GM23248 (cell line): ENCODE results near the gene MBLAC1. TPM values are rescaled to one million over a fixed set of nuclear protein-coding genes. Genes with fewer than 3 reads are reported as not detected.
A peak's percentile ranks its signal among the peaks of the same experiment; 100 is the strongest.

ENCODE experiments used
- DNase-seq: peaks from one replicate; pipeline ENCODE4 v3.0.0-alpha.2; 2015
- H2AFZ ChIP-seq: fragments of 200-600 bp; sonication (generic); 2 replicates; pipeline ENCODE4 v1.6.1; 2016; ENCODE audit warnings: antibody characterized with exemption
- H3F3A ChIP-seq: fragments of 200-600 bp; sonication (generic); 2 replicates; pipeline ENCODE4 v1.6.1; 2016; ENCODE audit warnings: mild to moderate bottlenecking, antibody characterized with exemption, mixed run types; ENCODE audit not compliant: insufficient read depth
- H3K27ac ChIP-seq: fragments of 200-600 bp; sonication (generic); 2 replicates; pipeline ENCODE4 v1.5.1; 2016; ENCODE audit warnings: mild to moderate bottlenecking
- H3K27me3 ChIP-seq: fragments of 200-600 bp; sonication (generic); replicated peaks from 2 replicates; pipeline ENCODE4 v1.6.1; 2016; ENCODE audit warnings: mild to moderate bottlenecking; ENCODE audit not compliant: insufficient read depth
- H3K36me3 ChIP-seq: fragments of 200-600 bp; sonication (generic); 2 replicates; pipeline ENCODE4 v1.6.1; 2016; ENCODE audit warnings: low read depth, mild to moderate bottlenecking
- H3K4me1 ChIP-seq: fragments of 200-600 bp; sonication (generic); 2 replicates; pipeline ENCODE4 v1.6.1; 2016; ENCODE audit warnings: mild to moderate bottlenecking; ENCODE audit not compliant: insufficient read depth
- H3K4me2 ChIP-seq: fragments of 200-600 bp; sonication (generic); one replicate; pipeline ENCODE4 v1.6.1; 2016; ENCODE audit warnings: mild to moderate bottlenecking; ENCODE audit not compliant: unreplicated experiment
- H3K4me3 ChIP-seq: fragments of 200-600 bp; sonication (generic); 2 replicates; pipeline ENCODE4 v1.5.1; 2016; ENCODE audit warnings: mild to moderate bottlenecking
- H3K79me2 ChIP-seq: fragments of 200-600 bp; sonication (generic); 2 replicates; pipeline ENCODE4 v1.6.1; 2016; ENCODE audit warnings: mild to moderate bottlenecking; ENCODE audit not compliant: insufficient read depth
- H3K9ac ChIP-seq: fragments of 200-600 bp; sonication (generic); 2 replicates; pipeline ENCODE4 v1.6.1; 2016; ENCODE audit warnings: mild to moderate bottlenecking
- H3K9me2 ChIP-seq: fragments of 200-600 bp; sonication (generic); 2 replicates; pipeline ENCODE4 v1.6.1; 2016; ENCODE audit warnings: mixed run types, mild to moderate bottlenecking, moderate library complexity; ENCODE audit not compliant: insufficient read depth
- H3K9me3 ChIP-seq: fragments of 200-600 bp; sonication (generic); one replicate; pipeline ENCODE4 v1.6.1; 2017; ENCODE audit warnings: low read depth
- H4K20me1 ChIP-seq: fragments of 200-600 bp; sonication (generic); 2 replicates; pipeline ENCODE4 v1.6.0; 2016; ENCODE audit not compliant: insufficient read depth
- EZH2 ChIP-seq: fragments of 200-600 bp; sonication (generic); IDR thresholded peaks from 2 replicates; pipeline ENCODE4 v1.6.1; 2018; ENCODE audit warnings: antibody characterized with exemption, mild to moderate bottlenecking; ENCODE audit not compliant: insufficient read depth, poor library complexity, severe bottlenecking
- EZH2phosphoT487 ChIP-seq: fragments of 200-600 bp; sonication (generic); IDR thresholded peaks from 2 replicates; pipeline ENCODE4 v1.6.1; 2018; ENCODE audit warnings: antibody characterized with exemption, moderate library complexity, mild to moderate bottlenecking, low read depth; ENCODE audit not compliant: insufficient read depth
- WGBS, 2 experiments: methylation state at CpG; one replicate each; pipeline ENCODE4 v1.1.6; 2015 to 2017; ENCODE audit warnings: low lambda C conversion rate in 2 of 2, low coverage in 1 of 2; ENCODE audit errors: missing lambda C conversion rate in 2 of 2; 5-methylcytosine and 5-hydroxymethylcytosine counted together
- in situ Hi-C: fragments of 300-500 bp; cut with MboI; formaldehyde crosslinking; loops from 2 replicates; pipeline ENCODE4 v1.15.0; 2020
- polyA plus RNA-seq: library from polyadenylated mRNA; unstranded; fragments of >200 nt; fragmentation: Nextera tagmentation; extraction: Ambion mirVana; gene quantifications from 2 replicates; pipeline ENCODE4 v1.2.1, GENCODE V29; 2016
- total RNA-seq: library from RNA; depleted of rRNA; stranded (reverse); fragments of >200 nt; shearing (Covaris generic); gene quantifications from 2 replicates; pipeline ENCODE4 v1.2.3, GENCODE V29; 2014

Gene MBLAC1
- total and polyA plus RNA-seq, 2 experiments from 2014 or later = 0.43 to 1.3 TPM

DNA sequence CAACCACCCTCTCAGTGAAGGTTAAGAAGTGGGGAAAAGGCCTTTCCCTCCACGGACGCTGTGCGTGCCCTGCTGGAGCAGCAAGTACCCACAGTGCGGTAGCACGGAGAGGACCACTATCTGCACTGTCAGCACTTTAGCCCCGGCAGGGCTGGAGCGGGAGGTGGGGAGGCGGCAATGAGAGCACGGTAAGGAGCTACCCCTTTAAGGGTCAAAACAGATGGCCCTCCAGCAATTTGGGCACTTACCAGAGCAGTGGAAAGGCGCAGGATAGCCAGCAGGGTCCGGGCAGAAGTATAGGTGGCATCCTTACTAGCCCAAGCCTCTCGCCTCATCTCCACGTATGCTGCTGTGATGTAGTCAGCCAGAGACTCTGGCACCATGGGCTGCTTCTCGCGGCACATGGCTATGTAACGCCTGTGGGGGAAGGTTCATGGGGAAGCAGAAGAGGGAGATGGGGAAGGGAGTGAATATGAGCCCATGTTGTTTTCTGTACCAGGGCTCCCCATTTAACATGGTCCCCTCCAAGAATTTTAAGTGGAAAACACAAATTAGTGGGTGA, 32.8 kb upstream of the MBLAC1 start:
- 95 to 96% methylated on average over 16 of the region's 16 CpGs for WGBS, 2 experiments

GRCh38 chr7:100095289-100095688, 31.5 kb upstream of the MBLAC1 start:
- Histone ChIP-seq H3K9ac (no peak overlapping the region), H2AFZ (no peak overlapping the region), H3K4me1 (peaks cover 12% of the 10 kb centered on the region), H3K9me3 (no peaks in the 10 kb centered on the region), H3K36me3 (peaks cover 57% of the 10 kb centered on the region), H3K27me3 (no peaks in the 10 kb centered on the region), H3K79me2 (peaks cover 87% of the 10 kb centered on the region), H3K9me2 (no peaks in the 10 kb centered on the region), H3K27ac (no peak overlapping the region), H4K20me1 (no peaks in the 10 kb centered on the region), H3K4me2 (no peak overlapping the region), H3K4me3 (no peak overlapping the region), H3F3A (peaks cover 55% of the 10 kb centered on the region)
- in situ Hi-C loops = no loop called here
- WGBS, 2 experiments = 75 to 80% methylated on average over 9 of the region's 9 CpGs
- TF ChIP-seq EZH2phosphoT487 (no peak), EZH2 (no peak)
- no peak for DNase-seq

More for the DNA sequence above, 32.8 kb upstream of the MBLAC1 start:
- no peak for DNase-seq
- H3K4me2 ChIP-seq = no peak overlapping the region
- H3K4me3 ChIP-seq = no peak overlapping the region
- in situ Hi-C loops = no loop called here
- H3K27me3 ChIP-seq = no peaks in the 10 kb centered on the region
- peaks cover 76% of the 10 kb centered on the region for H3K79me2 ChIP-seq
- peaks cover 67% of the 10 kb centered on the region for H3F3A ChIP-seq
- H4K20me1 ChIP-seq = no peaks in the 10 kb centered on the region
- H3K9ac ChIP-seq = no peak overlapping the region
- peaks cover 50% of the 10 kb centered on the region for H3K36me3 ChIP-seq
- no peak overlapping the region for H2AFZ ChIP-seq
- no peak for TF ChIP-seq EZH2
- TF ChIP-seq EZH2phosphoT487 = no peak
- no peak overlapping the region for H3K27ac ChIP-seq
- no peaks in the 10 kb centered on the region for H3K9me3 ChIP-seq
- H3K9me2 ChIP-seq = no peaks in the 10 kb centered on the region
- peaks cover 16% of the 10 kb centered on the region for H3K4me1 ChIP-seq

DNA sequence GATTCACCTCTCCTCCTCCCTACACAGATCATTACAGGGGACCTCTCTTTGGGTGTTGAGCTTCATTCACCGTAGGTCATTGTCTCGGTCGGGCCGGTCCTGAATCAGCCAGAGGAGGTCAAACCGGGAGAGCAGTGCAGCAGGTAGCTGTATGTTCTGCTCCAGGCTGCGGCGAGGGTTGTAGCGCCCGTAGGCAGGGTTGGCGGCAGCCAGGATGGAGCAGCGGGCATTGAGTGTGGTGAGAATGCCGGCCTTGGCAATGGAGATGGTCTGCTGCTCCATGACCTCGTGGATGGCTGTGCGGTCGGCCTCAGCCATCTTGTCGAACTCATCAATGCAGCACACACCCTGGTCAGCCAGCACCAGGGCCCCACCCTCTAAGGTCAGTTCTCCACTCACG, 31.1 kb upstream of the MBLAC1 start:
- Histone ChIP-seq H4K20me1 (no peaks in the 10 kb centered on the region), H3K27ac (no peak overlapping the region), H3K4me1 (peaks cover 10% of the 10 kb centered on the region; the same call in 1 of the 2 replicates), H3K9me3 (no peaks in the 10 kb centered on the region), H3K9ac (no peak overlapping the region), H3K36me3 (peaks cover 57% of the 10 kb centered on the region), H3F3A (peaks cover 50% of the 10 kb centered on the region), H3K79me2 (peaks cover 83% of the 10 kb centered on the region), H3K27me3 (no peaks in the 10 kb centered on the region), H3K4me2 (no peak overlapping the region), H3K9me2 (no peaks in the 10 kb centered on the region), H2AFZ (no peak overlapping the region), H3K4me3 (no peak overlapping the region)
- TF ChIP-seq EZH2 = no peak
- no peak for TF ChIP-seq EZH2phosphoT487
- no peak for DNase-seq
- in situ Hi-C loops = no loop called here
- WGBS, 2 experiments = 94% methylated on average over 17 of the region's 17 CpGs

DNA sequence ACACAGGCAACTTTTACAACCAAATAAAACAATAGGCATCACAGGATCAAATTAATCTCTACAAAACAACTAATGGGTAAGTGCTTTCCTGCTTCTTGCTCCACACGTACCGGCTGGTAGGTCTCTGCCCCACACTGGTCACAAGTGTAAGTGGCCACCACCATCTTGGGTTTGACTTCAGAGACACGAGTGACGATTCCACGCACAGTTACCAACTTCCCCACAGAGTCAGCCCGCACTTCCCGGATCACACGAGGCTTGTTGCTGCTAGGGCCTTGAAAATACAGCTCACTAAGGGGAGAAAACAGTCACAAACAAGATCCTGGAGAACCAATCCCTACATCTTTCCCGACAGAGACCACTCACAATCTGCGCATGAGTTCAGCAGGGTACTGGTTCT, 27.9 kb upstream of the MBLAC1 start:
- 86 to 95% methylated on average over 10 of the region's 10 CpGs for WGBS, 2 experiments
- H3K27ac ChIP-seq = no peak overlapping the region
- in situ Hi-C loops = no loop called here
- peaks cover 5% of the 10 kb centered on the region; the same call in 1 of the 2 replicates for H3K4me1 ChIP-seq
- H4K20me1 ChIP-seq = no peaks in the 10 kb centered on the region
- peaks cover 66% of the 10 kb centered on the region for H3K79me2 ChIP-seq
- TF ChIP-seq EZH2phosphoT487 = no peak
- TF ChIP-seq EZH2 = no peak
- 0 out of 2 replicates have a peak overlapping the region, but pooled peaks have one; percentile 86 for H3K9ac ChIP-seq
- no peaks in the 10 kb centered on the region for H3K9me2 ChIP-seq
- no peak for DNase-seq
- H3K4me3 ChIP-seq = no peak overlapping the region
- no peaks in the 10 kb centered on the region for H3K27me3 ChIP-seq
- H3K9me3 ChIP-seq = no peaks in the 10 kb centered on the region
- H2AFZ ChIP-seq = no peak overlapping the region
- H3F3A ChIP-seq = peaks cover 21% of the 10 kb centered on the region; the same call in 1 of the 2 replicates
- no peak overlapping the region for H3K4me2 ChIP-seq
- peaks cover 41% of the 10 kb centered on the region for H3K36me3 ChIP-seq
